ENCODE results near the gene POLK.
"Not testable (repeated sequence)": the region's sequence is repeated elsewhere in the genome, so short reads cannot be mapped to it uniquely, and the experiment has no call there.

Gene POLK

DNA sequence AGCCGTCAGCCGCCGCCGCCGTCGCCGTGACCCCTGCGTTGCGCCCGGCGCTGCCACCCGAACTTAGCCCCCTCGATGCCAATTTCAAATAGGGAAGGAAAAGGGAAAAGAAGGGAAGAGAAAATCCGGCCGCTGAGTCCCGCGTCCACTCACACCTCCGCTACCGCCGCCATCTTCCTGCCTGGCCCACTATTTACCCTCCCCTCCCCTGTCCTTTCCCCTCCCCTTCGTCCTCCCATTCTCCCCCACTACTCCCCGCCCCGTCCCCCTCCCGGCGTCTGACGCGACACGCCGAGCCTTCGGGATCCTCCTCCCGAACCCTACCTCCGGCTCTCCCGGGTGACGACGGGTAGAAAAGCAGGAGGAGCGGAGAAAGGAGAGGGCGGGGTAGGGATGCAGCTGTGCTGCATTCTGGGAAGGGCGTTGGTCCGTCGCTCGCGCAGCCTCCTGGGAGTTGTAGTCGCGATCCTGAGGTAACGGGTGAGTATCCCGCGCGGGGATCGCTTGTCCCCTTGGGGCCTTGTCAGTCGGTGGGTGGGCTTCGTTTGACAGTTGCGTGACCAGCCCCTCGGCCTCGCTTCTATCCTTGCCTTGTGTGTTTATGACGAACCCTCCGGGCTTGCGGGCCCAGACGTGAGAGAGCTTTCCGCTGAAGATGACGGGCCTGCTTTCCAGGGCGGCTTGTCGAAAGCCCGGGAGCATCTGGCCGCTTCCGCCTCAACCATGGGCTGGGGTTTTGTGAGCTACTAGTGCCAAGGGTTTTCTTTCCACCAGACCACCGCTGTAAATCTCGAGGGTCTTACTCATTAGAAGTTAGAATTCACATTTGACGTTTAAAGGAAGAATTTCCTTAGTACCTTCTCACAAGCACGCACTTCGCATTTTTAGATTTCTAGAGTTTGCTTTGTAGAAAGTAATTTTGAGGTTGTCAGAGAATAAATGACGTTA is at the start of gene POLK, which contains the start of gene CERT1:
Gene POLK, plus strand, starts transcription at position 457 of the 948 bp plus-strand sequence.
Gene CERT1, minus strand, starts transcription at position 195 of the 948 bp plus-strand sequence. CDS start 422 bp downstream, outside the sequence.
- Mint-ChIP-seq H3K4me3 (peak within 1 kb of the TSS; percentile 89), H3K27me3 (no peaks in the 10 kb centered on the region), H3K36me3 (peaks cover 13% of the 10 kb centered on the region), H3K27ac (peak within 1 kb of the TSS; percentile 92), H3K9me3 (no peaks in the 10 kb centered on the region), H3K4me1 (peaks cover 51% of the 10 kb centered on the region)
- CTCF ChIA-PET = interaction anchor here (1.1 to 1.3 kb wide), 2 partner anchors 156 to 275 kb away, joined by 3 to 6 read pairs; partner anchors contain the start of gene ANKRD31
- peak; percentile 98 for DNase-seq

GRCh38 chr5:75463726-75464125 is 48.0 kb upstream of the POLK start:
- no peak for DNase-seq
- CTCF ChIA-PET = no interaction called here
- Mint-ChIP-seq H3K36me3 (peaks cover 30% of the 10 kb centered on the region), H3K9me3 (peaks cover 13% of the 10 kb centered on the region), H3K27ac (no peak overlapping the region), H3K4me3 (no peak overlapping the region), H3K4me1 (peaks cover 29% of the 10 kb centered on the region), H3K27me3 (no peaks in the 10 kb centered on the region)

GRCh38 chr5:75465480-75465879 is 46.2 kb upstream of the POLK start:
- Mint-ChIP-seq H3K27ac (no peak overlapping the region), H3K4me3 (no peak overlapping the region), H3K27me3 (no peaks in the 10 kb centered on the region), H3K36me3 (peaks cover 31% of the 10 kb centered on the region), H3K9me3 (peaks cover 25% of the 10 kb centered on the region), H3K4me1 (peaks cover 29% of the 10 kb centered on the region)
- CTCF ChIA-PET = no interaction called here
- no peak for DNase-seq

DNA sequence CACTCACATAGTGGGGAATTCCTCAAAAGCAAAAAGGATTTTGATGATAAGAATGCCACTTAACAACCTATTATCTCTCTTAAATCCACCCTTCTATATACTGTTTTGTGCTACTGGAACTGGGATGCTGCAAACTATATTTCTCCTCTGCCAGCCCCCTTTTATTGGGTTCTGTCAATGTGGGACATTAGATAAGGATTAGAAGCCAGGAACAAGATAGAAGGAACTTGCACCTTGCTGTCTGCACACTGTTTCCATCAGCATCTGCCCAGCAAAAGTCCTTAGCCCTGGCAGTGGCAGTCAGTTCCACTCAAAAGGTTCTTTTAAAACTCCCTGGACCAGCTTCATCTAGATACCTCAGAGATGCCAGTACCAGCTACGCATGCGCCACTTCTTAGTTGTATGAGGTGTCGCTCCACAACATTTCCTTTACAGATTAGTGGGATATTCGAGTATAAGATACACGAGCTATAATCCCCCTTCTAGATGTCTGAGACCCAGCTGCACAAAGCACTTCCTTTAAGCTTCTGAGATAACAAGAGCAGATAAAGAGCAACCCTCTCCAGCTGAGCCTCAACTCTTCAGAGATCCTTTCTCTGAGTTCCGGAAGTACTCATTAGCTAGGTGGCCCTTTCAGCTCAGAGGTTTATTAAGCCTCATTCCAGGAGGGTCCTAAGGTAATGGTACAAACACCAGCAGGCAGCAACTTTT is 45.5 kb upstream of the POLK start:
- Mint-ChIP-seq H3K4me1 (peaks cover 29% of the 10 kb centered on the region), H3K27ac (no peak overlapping the region), H3K36me3 (peaks cover 31% of the 10 kb centered on the region), H3K9me3 (peaks cover 29% of the 10 kb centered on the region), H3K4me3 (no peak overlapping the region), H3K27me3 (no peaks in the 10 kb centered on the region)
- CTCF ChIA-PET = no interaction called here
- DNase-seq = no peak

DNA sequence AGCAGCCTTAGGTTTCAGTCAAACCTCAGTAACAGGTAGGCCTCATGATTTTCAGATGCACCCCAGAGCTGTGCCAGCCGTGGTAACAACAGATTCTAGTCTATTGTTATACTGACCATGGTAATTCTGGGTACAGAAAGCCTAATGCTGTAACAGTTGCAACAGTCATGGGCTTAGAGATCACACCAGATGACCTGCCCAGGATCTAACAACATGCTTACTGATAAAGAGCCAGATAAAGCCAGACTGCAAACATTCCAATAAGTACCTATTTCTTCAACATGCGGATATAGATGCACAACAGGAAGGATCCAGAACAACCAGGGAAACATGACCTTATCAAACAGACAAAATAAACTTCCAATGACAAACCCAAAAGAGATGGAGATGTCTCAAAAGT is 43.1 kb upstream of the POLK start:
- Mint-ChIP-seq H3K27ac (no peak overlapping the region), H3K27me3 (no peaks in the 10 kb centered on the region), H3K36me3 (peaks cover 23% of the 10 kb centered on the region), H3K4me1 (peaks cover 17% of the 10 kb centered on the region), H3K4me3 (no peak overlapping the region), H3K9me3 (peaks cover 26% of the 10 kb centered on the region)
- CTCF ChIA-PET = no interaction called here
- DNase-seq = no peak

DNA sequence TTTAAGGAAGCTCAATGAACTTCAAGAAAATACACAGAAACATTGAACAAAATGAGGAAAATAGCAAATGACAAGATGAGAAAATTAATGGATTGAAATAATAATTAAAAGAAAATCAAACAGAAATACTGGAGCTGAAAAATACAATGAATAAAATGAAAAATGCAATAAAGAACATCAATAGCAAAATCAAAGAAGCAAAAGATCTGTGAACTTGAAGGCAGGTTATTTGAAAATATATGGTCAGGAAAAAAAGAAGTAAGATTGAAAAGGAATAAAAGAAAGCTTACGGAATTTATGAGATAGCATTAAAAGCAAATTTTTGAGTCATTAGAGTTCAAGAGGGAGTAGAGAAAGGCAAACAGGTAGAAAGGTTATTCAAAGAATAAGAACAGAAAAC is 42.7 kb upstream of the POLK start:
- Mint-ChIP-seq H3K4me1 (peaks cover 14% of the 10 kb centered on the region), H3K36me3 (peaks cover 22% of the 10 kb centered on the region), H3K27me3 (no peaks in the 10 kb centered on the region), H3K27ac (no peak overlapping the region), H3K9me3 (peaks cover 26% of the 10 kb centered on the region), H3K4me3 (no peak overlapping the region)
- CTCF ChIA-PET = no interaction called here
- DNase-seq = no peak

DNA sequence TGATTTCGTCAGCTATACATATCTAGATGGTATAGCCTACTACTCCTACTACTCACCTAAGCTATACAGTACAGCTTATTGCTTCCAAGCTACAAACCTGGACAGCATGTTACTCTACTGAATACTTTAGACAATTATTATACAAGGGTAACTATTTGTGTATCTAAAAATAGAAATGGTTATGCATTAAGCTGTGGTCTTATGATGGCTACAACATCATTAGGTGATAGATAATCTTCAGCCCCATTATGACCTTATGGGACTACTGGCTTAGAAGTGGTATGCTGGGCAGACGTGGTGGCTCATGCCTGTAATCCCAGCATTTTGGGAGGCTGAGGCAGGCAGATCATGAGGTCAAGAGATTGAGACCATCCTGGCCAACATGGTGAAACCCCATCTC is 40.5 kb upstream of the POLK start:
- no peak for DNase-seq
- Mint-ChIP-seq H3K36me3 (peaks cover 25% of the 10 kb centered on the region), H3K4me1 (peaks cover 7% of the 10 kb centered on the region), H3K4me3 (no peak overlapping the region), H3K9me3 (peaks cover 26% of the 10 kb centered on the region), H3K27me3 (no peaks in the 10 kb centered on the region), H3K27ac (no peak overlapping the region)
- CTCF ChIA-PET = no interaction called here

- H3K9me3 Mint-ChIP-seq = peaks cover 22% of the 10 kb centered on the region
- peaks cover 18% of the 10 kb centered on the region for H3K36me3 Mint-ChIP-seq
- no peak overlapping the region for H3K4me3 Mint-ChIP-seq
- H3K4me1 Mint-ChIP-seq = no peaks in the 10 kb centered on the region
- CTCF ChIA-PET = no interaction called here
- no peak overlapping the region for H3K27ac Mint-ChIP-seq
- DNase-seq = no peak
- no peaks in the 10 kb centered on the region for H3K27me3 Mint-ChIP-seq
Observed at GRCh38 chr5:75472973-75473372, 38.7 kb upstream of the POLK start.

GRCh38 chr5:75473463-75473862 is 38.2 kb upstream of the POLK start:
- CTCF ChIA-PET = no interaction called here
- peaks cover 14% of the 10 kb centered on the region for H3K36me3 Mint-ChIP-seq

GRCh38 chr5:75475364-75475763 is 36.3 kb upstream of the POLK start:
- CTCF ChIA-PET = no interaction called here
- Mint-ChIP-seq H3K4me3 (no peak overlapping the region), H3K36me3 (peaks cover 11% of the 10 kb centered on the region), H3K4me1 (no peaks in the 10 kb centered on the region), H3K27ac (no peak overlapping the region), H3K9me3 (peaks cover 5% of the 10 kb centered on the region), H3K27me3 (no peaks in the 10 kb centered on the region)
- DNase-seq = no peak

More at GRCh38 chr5:75473463-75473862, 38.2 kb upstream of the POLK start:
- no peak overlapping the region for H3K4me3 Mint-ChIP-seq
- DNase-seq = no peak
- no peaks in the 10 kb centered on the region for H3K27me3 Mint-ChIP-seq
- no peak overlapping the region for H3K27ac Mint-ChIP-seq
- H3K9me3 Mint-ChIP-seq = peaks cover 18% of the 10 kb centered on the region
- H3K4me1 Mint-ChIP-seq = no peaks in the 10 kb centered on the region

DNA sequence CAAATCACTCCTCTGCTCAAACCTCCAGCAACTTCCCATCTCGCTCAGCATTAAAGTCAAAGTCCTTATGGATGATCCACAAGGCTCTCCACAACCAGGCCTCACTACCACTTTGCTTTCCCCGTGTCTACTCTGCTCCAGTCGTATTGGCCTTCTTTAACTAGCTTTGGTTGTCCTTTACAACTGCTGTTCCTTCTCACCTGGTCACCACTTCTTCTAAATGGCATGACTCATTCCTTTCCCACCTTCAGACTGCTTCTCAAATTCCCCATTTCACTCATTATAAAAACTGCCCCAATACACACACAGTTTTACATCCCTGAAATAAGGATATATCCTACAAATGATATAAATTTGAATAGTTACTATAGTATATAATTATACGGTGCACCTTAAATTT is 30.7 kb upstream of the POLK start:
- Mint-ChIP-seq H3K27ac (no peak overlapping the region), H3K27me3 (no peaks in the 10 kb centered on the region), H3K4me3 (no peak overlapping the region), H3K4me1 (no peaks in the 10 kb centered on the region), H3K9me3 (peaks cover 24% of the 10 kb centered on the region), H3K36me3 (peaks cover 29% of the 10 kb centered on the region)
- CTCF ChIA-PET = no interaction called here
- no peak for DNase-seq

DNA sequence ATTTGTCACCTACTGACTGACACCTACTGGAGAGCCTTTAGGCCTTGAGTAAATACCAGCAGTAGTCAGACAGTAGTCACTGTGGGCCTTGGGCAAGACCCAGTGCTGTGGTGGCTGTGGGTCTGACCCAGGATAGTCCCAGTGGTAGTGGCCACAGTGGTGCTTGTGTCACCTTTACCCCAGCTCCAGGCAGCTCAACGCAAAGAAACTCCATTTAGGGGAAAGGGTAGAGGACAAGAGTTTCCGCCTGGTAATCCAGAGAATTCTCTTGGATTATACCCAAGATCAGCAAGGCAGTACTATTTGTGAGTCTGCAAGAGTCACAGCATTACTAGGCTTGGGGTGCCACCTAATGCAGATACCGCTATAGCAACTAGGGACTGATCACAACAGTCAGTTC is 29.2 kb upstream of the POLK start:
- Mint-ChIP-seq H3K9me3 (peaks cover 37% of the 10 kb centered on the region), H3K4me3 (no peak overlapping the region), H3K27me3 (no peaks in the 10 kb centered on the region), H3K4me1 (no peaks in the 10 kb centered on the region), H3K27ac (no peak overlapping the region), H3K36me3 (peaks cover 36% of the 10 kb centered on the region)
- CTCF ChIA-PET = no interaction called here
- DNase-seq = no peak

- H3K27me3 Mint-ChIP-seq = no peaks in the 10 kb centered on the region
- H3K4me3 Mint-ChIP-seq = no peak overlapping the region
- DNase-seq = no peak
- no peaks in the 10 kb centered on the region for H3K4me1 Mint-ChIP-seq
- CTCF ChIA-PET = no interaction called here
- H3K9me3 Mint-ChIP-seq = peaks cover 47% of the 10 kb centered on the region
- H3K27ac Mint-ChIP-seq = no peak overlapping the region
- peaks cover 46% of the 10 kb centered on the region for H3K36me3 Mint-ChIP-seq
Observed at GRCh38 chr5:75484605-75485004, 27.1 kb upstream of the POLK start.

- DNase-seq, H3K27me3 Mint-ChIP-seq, CTCF ChIA-PET, H3K27ac Mint-ChIP-seq, H3K4me1 Mint-ChIP-seq, H3K4me3 Mint-ChIP-seq: not testable (repeated sequence)
- Mint-ChIP-seq H3K36me3 (peaks cover 65% of the 10 kb centered on the region), H3K9me3 (peaks cover 33% of the 10 kb centered on the region)
Observed at GRCh38 chr5:75489847-75490246, 21.8 kb upstream of the POLK start.

- no peaks in the 10 kb centered on the region for H3K27me3 Mint-ChIP-seq
- CTCF ChIA-PET = no interaction called here
- no peak overlapping the region for H3K4me3 Mint-ChIP-seq
- no peak for DNase-seq
- H3K27ac Mint-ChIP-seq = no peak overlapping the region
- peaks cover 61% of the 10 kb centered on the region for H3K36me3 Mint-ChIP-seq
- no peaks in the 10 kb centered on the region for H3K4me1 Mint-ChIP-seq
- H3K9me3 Mint-ChIP-seq = peaks cover 22% of the 10 kb centered on the region
Observed at GRCh38 chr5:75491621-75492020, 20.1 kb upstream of the POLK start.
